Ascending aorta (tissue), 2 donors: Measurements from ENCODE around the gene OTULIN. TPM values are rescaled to one million over a fixed set of nuclear protein-coding genes. Genes with fewer than 3 reads are reported as not detected.

Experiments used
- DNase-seq, 2 donors: peaks; one replicate each; pipeline ENCODE4 v3.0.0-alpha.2; 2019; ENCODE audit warnings: low spot score in 2 of 2
- H3K27ac ChIP-seq, 2 donors: fragments of 200-600 bp; sonication (generic); one replicate each; pipeline ENCODE4 v1.5.1; 2016 to 2017; ENCODE audit warnings: mild to moderate bottlenecking in 1 of 2
- H3K27me3 ChIP-seq: fragments of 200-600 bp; sonication (generic); one replicate; pipeline ENCODE4 v1.5.1; 2017
- H3K36me3 ChIP-seq, 2 donors: fragments of 200-600 bp; sonication (generic); one replicate each; pipeline ENCODE4 v1.5.1; 2016
- H3K4me1 ChIP-seq, 2 donors: fragments of 200-600 bp; sonication (generic); one replicate each; pipeline ENCODE4 v1.5.1; 2016 to 2017; ENCODE audit warnings: mild to moderate bottlenecking in 1 of 2
- H3K4me3 ChIP-seq, 2 donors: fragments of 200-600 bp; sonication (generic); one replicate each; pipeline ENCODE4 v1.5.1; 2016 to 2017; ENCODE audit warnings: mild to moderate bottlenecking in 1 of 2
- H3K9me3 ChIP-seq, 2 donors: fragments of 200-600 bp; sonication (generic); one replicate each; pipeline ENCODE4 v1.5.1; 2016
- intact Hi-C: fragments of 100-400 bp; cut with DNase I; formaldehyde crosslinking; loops from one replicate; pipeline ENCODE4 v1.15.1; 2023
- total RNA-seq: library from RNA; depleted of rRNA; stranded (reverse); fragments of >200 nt; gene quantifications from one replicate; pipeline ENCODE4 v1.1.0, GENCODE V29; 2016
- TF ChIP-seq, protein P1 (sequence below), 3 experiments: fragments of 200-600 bp in 2 of 3; fragments of 450-650 bp in 1 of 3; sonication (generic) in 2 of 3; IDR thresholded peaks; one replicate each; pipeline ENCODE4 v1.5.1; 2016 to 2019; ENCODE audit warnings: antibody characterized with exemption in 3 of 3, mild to moderate bottlenecking in 1 of 3, moderate library complexity in 1 of 3

OTULIN gene
- total RNA-seq, 1 donor from 2014 or later = 56.9 TPM

GRCh38 chr5:14695152-14695551, 30.6 kb downstream of the OTULIN start:
- no peak overlapping the region for H3K27ac ChIP-seq
- no peaks in the 10 kb centered on the region for H3K27me3 ChIP-seq
- TF ChIP-seq, protein P1, sequence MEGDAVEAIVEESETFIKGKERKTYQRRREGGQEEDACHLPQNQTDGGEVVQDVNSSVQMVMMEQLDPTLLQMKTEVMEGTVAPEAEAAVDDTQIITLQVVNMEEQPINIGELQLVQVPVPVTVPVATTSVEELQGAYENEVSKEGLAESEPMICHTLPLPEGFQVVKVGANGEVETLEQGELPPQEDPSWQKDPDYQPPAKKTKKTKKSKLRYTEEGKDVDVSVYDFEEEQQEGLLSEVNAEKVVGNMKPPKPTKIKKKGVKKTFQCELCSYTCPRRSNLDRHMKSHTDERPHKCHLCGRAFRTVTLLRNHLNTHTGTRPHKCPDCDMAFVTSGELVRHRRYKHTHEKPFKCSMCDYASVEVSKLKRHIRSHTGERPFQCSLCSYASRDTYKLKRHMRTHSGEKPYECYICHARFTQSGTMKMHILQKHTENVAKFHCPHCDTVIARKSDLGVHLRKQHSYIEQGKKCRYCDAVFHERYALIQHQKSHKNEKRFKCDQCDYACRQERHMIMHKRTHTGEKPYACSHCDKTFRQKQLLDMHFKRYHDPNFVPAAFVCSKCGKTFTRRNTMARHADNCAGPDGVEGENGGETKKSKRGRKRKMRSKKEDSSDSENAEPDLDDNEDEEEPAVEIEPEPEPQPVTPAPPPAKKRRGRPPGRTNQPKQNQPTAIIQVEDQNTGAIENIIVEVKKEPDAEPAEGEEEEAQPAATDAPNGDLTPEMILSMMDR (IDR thresholded peaks at IDR 0.05) = no peak
- intact Hi-C loops = no loop called here
- H3K4me3 ChIP-seq = no peak overlapping the region
- peaks cover 0 to 15% of the 10 kb centered on the region in 2 donors for H3K4me1 ChIP-seq
- peaks cover 0 to 4% of the 10 kb centered on the region in 2 donors for H3K9me3 ChIP-seq
- DNase-seq = no peak
- peaks cover 36 to 48% of the 10 kb centered on the region in 2 donors for H3K36me3 ChIP-seq

GRCh38 chr5:14696057-14696456, 31.5 kb downstream of the OTULIN start:
- DNase-seq = no peak
- Histone ChIP-seq H3K36me3 (peaks cover 27 to 39% of the 10 kb centered on the region in 2 donors), H3K4me1 (peaks cover 0 to 24% of the 10 kb centered on the region in 2 donors)

GRCh38 chr5:14696851-14697250, 32.3 kb downstream of the OTULIN start:
- TF ChIP-seq, protein P1 (IDR thresholded peaks at IDR 0.05) = no peak
- no peaks in the 10 kb centered on the region for H3K9me3 ChIP-seq

More at GRCh38 chr5:14696057-14696456, 31.5 kb downstream of the OTULIN start:
- H3K27ac ChIP-seq = no peak overlapping the region
- H3K27me3 ChIP-seq = no peaks in the 10 kb centered on the region
- H3K9me3 ChIP-seq = no peaks in the 10 kb centered on the region
- TF ChIP-seq, protein P1 (IDR thresholded peaks at IDR 0.05) = no peak
- intact Hi-C loops = no loop called here
- H3K4me3 ChIP-seq = no peak overlapping the region

DNA sequence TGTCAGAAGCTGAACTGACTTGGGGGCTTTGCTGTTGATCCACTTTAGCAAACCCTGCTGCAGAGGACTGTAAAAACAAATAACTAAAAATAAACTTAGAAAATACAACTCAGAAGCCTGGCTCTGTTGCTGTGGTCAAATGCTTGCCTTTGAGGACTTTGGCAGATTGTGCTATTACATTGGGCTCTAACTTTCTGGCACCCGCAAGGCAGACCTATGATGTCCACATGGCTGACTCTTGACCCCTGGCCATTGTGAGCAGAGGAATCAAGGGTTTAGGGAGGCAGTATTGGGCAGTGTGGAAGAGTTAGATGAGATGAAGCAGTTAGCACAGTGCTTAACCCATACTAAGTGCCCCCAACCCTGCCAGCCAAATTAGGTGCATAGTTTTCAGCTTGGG, 34.0 kb downstream of the OTULIN start:
- peak overlapping the region; percentile 42 to 57 for H3K27ac ChIP-seq
- intact Hi-C loops = no loop called here
- no peaks in the 10 kb centered on the region for H3K27me3 ChIP-seq
- H3K4me1 ChIP-seq = peaks cover 0 to 30% of the 10 kb centered on the region in 2 donors
- H3K36me3 ChIP-seq = peaks cover 11 to 15% of the 10 kb centered on the region in 2 donors
- H3K9me3 ChIP-seq = no peaks in the 10 kb centered on the region
- no peak overlapping the region for H3K4me3 ChIP-seq
- TF ChIP-seq, protein P1 (IDR thresholded peaks at IDR 0.05) = no peak
- DNase-seq = no peak

More at GRCh38 chr5:14696851-14697250, 32.3 kb downstream of the OTULIN start:
- Histone ChIP-seq H3K4me3 (no peak overlapping the region), H3K27me3 (no peaks in the 10 kb centered on the region), H3K36me3 (peaks cover 21 to 31% of the 10 kb centered on the region in 2 donors), H3K4me1 (peaks cover 0 to 27% of the 10 kb centered on the region in 2 donors), H3K27ac (no peak overlapping the region)
- no peak for DNase-seq
- intact Hi-C loops = no loop called here

- no peaks in the 10 kb centered on the region for H3K9me3 ChIP-seq
- peaks cover 7 to 8% of the 10 kb centered on the region in 2 donors for H3K36me3 ChIP-seq
- intact Hi-C loops = no loop called here
- peak overlapping the region; percentile 42 to 57 for H3K27ac ChIP-seq
- H3K27me3 ChIP-seq = no peaks in the 10 kb centered on the region
- DNase-seq = no peak
- H3K4me3 ChIP-seq = no peak overlapping the region
- peaks cover 0 to 30% of the 10 kb centered on the region in 2 donors for H3K4me1 ChIP-seq
- TF ChIP-seq, protein P1 (IDR thresholded peaks at IDR 0.05) = no peak
Observed at GRCh38 chr5:14699159-14699558, 34.6 kb downstream of the OTULIN start.
